Left kidney (tissue), 8 donors: ENCODE results near the gene MICALL2. TPM values are rescaled to one million over a fixed set of nuclear protein-coding genes. Genes with fewer than 3 reads are reported as not detected.

Experiments used
- DNase-seq: peaks from one replicate; pipeline ENCODE4 v3.0.0-alpha.2; 2013
- long read RNA-seq, 8 donors: transcript quantifications; one replicate each; lab custom pipeline, GENCODE V29; 2026
- polyA plus RNA-seq: library from polyadenylated mRNA; unstranded; fragments of 120-200 nt; gene quantifications from one replicate; pipeline ENCODE4 v1.2.1, GENCODE V29; 2013; ENCODE audit not compliant: insufficient read length

Gene MICALL2
- 7.9 TPM for polyA plus RNA-seq
- long read RNA-seq, donor 1, result 0 reads
- long read RNA-seq, donor 2, result 0 reads
- long read RNA-seq, donor 3, partial matches to known transcripts, result 0 of 3 reads
- long read RNA-seq, donor 3, other reads (novel, unspliced or antisense), result 0 of 3 reads
- long read RNA-seq, donor 4, partial matches to known transcripts, result 0 of 1 reads
- long read RNA-seq, donor 4, other reads (novel, unspliced or antisense), result 0 of 1 reads
- long read RNA-seq, donor 5, partial matches to known transcripts, result 0 of 2 reads
- long read RNA-seq, donor 5, other reads (novel, unspliced or antisense), result 0 of 2 reads
- long read RNA-seq, donor 6, partial matches to known transcripts, result 0 of 1 reads
- long read RNA-seq, donor 6, other reads (novel, unspliced or antisense), result 0 of 1 reads
- long read RNA-seq, donor 7, result 0 reads
- long read RNA-seq, donor 8, partial matches to known transcripts, result 0 of 1 reads
- long read RNA-seq, donor 8, other reads (novel, unspliced or antisense), result 0 of 1 reads

GRCh38 chr7:1458683-1459511, at the start of gene MICALL2:
MICALL2 (minus strand) TSS chr7:1459470; CDS start chr7:1459326, 144 bp downstream.
- no peak for DNase-seq

- DNase-seq, result no peak
Measured at GRCh38 chr7:1508277-1508758, 49.0 kb upstream of the MICALL2 start.

- peak; percentile 20 for DNase-seq
Measured at GRCh38 chr7:1505731-1506550, 46.7 kb upstream of the MICALL2 start.

GRCh38 chr7:1503816-1504775, 44.8 kb upstream of the MICALL2 start, which contains the start of gene INTS1:
INTS1 (minus strand) TSS chr7:1504389; CDS start chr7:1503960, 429 bp downstream.
- DNase-seq, result peak; percentile 90

- no peak for DNase-seq
Measured at GRCh38 chr7:1503390-1503789, 44.1 kb upstream of the MICALL2 start.

- no peak for DNase-seq
Measured at GRCh38 chr7:1502845-1503244, 43.6 kb upstream of the MICALL2 start.

- no peak for DNase-seq
Measured at GRCh38 chr7:1501487-1502270, 42.4 kb upstream of the MICALL2 start.

- DNase-seq, result no peak
Measured at GRCh38 chr7:1500064-1500807, 41.0 kb upstream of the MICALL2 start.

- DNase-seq, result no peak
Measured at GRCh38 chr7:1499367-1500029, 40.2 kb upstream of the MICALL2 start.

GRCh38 chr7:1498370-1499305, 39.4 kb upstream of the MICALL2 start:
- DNase-seq, result no peak

GRCh38 chr7:1497293-1497927, 38.1 kb upstream of the MICALL2 start:
- no peak for DNase-seq

- no peak for DNase-seq
Measured at GRCh38 chr7:1496531-1497292, 37.4 kb upstream of the MICALL2 start.

- DNase-seq, result no peak
Measured at GRCh38 chr7:1495564-1496242, 36.4 kb upstream of the MICALL2 start.

GRCh38 chr7:1494866-1495563, 35.7 kb upstream of the MICALL2 start:
- DNase-seq, result no peak

GRCh38 chr7:1494447-1494846, 35.2 kb upstream of the MICALL2 start:
- DNase-seq, result no peak
